Inflammatory macrophage treated with lipopolysaccharide for 4 hours (primary cell): ENCODE measurements around the gene BMPR2.
"Not testable (repeated sequence)": the region's sequence is repeated elsewhere in the genome, so short reads cannot be mapped to it uniquely, and the experiment has no call there.

Experiments
- DNase-seq: peaks from one replicate; pipeline ENCODE4 v3.0.0-alpha.2; 2020

The BMPR2 gene

DNA sequence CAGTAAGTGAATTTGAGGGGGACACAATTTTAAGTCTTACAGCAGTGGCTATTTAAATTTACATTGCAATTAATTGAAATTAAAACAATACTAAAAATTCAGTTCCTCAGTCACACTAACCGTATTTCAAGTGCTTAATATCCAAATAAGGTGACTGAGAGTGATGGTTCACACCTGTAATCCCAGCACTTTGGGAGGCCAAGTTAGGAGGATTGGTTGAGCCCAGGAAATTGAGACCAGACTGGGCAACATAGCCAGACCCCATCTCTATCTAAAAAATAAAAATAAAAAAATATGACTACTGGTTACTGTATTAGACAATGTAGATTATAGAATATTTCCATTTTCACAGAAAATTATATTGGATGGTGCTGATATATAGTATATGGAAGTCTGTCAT, 79.0 kb downstream of the BMPR2 start:
- DNase-seq = no peak

DNA sequence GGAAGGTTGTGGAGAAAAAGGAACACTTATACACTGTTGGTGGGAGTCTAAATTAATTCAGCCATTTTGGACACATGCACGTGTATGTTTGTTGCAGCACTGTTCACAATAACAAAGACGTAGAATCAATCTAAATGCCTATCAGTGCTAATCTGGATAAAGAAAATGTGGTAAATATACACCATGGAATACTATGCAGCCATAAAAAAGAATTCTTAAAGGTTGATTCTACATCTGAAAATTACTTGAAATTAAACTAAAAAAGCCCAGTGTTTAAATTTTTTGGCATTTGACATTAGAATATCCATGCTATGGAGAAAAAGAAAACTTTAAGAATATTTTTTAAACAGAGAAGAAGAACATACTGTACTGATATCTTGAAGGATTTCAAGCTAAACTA, 84.0 kb downstream of the BMPR2 start:
- no peak for DNase-seq

DNA sequence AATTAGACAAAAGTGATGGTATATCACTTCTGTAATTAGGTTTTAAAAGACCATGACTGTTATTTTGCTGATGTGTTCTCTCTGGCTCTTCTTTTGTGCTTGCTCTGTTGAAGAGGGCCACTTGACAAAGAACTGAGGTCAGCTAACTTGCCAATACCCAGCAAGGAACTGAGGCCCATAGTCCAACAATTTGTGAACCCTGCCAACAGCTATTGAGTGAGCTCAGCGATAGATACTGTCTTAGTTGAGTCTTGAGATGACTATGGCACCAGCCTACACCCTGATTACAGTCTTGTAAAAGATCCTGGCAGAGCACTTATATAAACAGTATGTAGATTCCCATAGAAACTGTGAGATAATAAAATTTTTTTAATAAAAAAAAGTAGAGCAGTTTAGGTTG, 103.0 kb downstream of the BMPR2 start:
- DNase-seq = no peak

DNA sequence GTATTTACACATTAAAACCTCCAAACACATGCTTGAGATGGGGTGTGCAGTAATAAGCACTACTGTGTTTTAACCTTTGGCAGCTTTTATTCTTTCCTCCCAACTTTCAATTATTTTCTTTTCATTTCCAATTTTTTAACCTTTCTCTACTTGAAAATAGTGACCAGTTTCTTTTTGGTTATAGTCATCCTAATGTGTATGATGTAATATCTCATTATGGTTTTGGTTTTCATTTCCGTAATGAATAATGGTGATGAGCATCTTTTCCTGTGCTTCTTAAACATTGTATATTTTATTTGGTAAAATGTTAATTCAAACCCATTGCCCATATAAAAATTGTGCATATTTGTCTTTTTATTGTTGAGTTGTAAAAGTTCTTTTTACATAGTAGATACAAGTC, 103.5 kb downstream of the BMPR2 start:
- DNase-seq = peak; percentile 63

DNA sequence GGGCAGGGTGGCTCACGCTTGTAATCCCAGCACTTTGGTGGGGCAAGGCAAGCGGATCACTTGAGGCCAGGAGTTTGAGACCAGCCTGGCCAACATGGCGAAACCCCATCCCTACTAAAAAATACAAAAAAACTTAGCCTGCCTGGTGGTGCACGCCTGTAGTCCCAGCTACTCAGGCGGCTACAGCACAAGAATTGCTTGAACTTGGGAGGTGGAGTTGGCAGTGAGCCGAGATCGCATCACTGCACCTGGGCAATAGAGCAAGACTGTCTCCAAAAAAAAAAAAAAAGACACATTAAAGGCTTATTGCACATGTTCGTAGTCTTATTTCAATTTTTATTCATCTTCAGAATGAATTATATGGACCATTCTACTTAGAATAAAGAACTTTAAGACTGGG, 110.2 kb downstream of the BMPR2 start:
- no peak for DNase-seq

DNA sequence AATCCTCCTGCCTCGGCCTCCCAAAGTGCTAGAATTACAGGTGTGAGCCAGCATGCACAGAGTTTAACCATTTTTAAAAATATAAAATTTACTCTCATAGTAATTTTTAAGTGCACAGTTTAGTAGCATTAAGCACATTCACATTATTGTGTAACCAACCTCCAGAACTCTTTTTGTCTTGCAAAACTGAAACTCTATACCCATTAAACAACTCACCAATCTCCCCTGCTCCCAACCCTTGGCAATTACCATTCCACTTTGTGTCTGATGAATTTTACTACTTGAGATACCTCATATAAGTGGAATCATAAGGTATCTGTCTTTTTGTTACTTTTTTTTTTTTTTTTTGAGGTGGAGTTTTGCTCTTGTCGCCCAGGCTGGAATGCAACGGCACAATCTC, 112.5 kb downstream of the BMPR2 start:
- DNase-seq = no peak

DNA sequence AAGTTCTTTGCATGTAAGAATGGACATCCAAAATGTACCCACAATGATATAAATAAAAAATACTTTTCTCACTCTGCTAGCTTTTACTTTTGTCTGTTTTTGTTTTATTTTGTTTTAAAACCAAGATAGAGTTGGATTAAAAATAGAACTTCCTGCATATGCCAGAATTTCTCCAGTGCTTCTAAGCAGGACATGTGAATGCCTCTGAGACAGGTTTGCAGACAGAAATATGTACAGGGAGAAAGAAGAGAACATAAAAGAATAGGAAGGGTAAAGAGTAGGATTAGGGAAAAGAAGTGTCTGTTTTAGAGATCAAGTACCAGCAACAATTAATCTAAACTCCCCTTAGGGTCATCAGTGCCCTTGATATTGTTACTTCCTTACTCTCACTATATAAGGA, 114.4 kb downstream of the BMPR2 start:
- DNase-seq = no peak

DNA sequence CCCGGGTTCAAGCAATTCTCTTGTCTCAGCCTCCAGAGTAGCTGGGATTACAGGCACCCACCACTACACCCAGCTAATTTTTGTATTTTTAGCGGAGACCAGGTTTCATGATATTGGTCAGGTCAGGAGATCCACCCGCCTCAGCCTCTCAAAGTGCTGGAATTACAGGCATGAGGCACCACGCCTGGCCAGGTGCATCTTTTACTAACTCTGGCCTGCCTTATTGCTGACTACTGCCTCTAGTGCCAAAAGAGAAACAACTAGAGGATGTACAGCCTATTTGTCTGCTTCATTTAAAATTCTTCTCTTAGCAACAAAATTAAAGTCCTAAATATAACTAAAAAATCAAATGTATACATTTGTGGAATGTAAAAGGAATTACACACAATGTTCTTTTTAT, 115.4 kb downstream of the BMPR2 start:
- no peak for DNase-seq

DNA sequence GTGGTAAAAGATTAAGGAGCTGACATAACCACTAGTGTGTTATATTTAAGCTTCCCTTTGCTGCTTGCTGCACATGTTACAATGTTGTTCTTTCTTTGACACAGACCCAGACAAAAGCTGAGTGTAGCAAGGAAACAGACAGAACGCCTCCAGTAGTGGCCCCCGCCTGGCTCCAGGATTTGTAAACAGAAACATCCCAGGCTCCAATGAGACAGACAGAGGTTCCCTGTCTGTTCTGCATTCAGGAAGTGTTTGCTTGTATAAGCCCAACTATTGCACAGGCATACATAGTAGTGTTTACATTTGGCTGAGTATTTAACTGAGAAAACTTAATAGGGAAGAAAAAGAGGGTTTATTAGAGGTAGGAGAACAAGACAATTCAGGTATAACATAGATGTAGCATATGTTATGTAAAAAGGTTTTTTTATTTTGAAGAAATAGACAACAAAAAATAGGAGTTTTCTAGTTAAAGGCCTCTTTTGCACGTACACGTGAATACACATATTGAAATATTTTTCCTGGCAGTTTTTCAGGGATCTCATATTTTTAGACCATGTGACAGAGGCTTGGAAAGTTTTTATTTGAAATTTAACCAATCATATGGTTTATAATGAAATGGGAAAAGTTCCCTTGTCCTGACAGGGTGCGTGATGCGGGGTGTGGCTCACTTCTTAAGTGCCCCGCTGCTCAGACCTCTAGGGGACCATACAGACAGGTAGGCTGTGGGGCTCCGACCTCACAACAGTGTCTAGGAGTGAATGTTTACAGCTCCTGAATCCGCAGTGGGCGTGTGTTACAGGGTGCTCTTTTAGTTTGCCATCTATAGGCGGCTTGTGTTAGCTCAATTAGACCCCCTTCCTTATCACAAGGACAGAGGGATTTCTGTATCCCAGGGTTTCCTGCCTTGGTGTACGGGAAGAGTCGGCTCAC, 118.4 kb downstream of the BMPR2 start:
- DNase-seq = peak; percentile 11

DNA sequence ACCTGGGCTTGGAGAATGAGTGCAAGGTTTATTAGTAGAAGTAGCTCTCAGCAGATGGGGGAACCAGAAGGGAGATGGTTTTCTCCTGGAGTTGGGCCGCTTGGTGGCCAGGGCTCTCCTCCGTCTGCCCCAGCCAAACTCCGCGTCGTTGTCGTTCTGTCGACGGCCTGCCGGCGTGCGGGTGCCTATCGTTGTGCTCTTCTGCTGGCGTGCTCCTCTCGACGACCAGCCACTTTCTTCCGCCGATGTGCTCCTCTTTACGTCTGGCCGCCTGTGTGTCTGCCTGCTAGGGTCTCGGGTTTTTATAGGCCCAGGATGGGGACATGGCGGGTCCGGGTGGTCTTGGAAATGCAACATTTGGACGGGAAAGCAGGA, 119.1 kb downstream of the BMPR2 start:
- DNase-seq = no peak

DNA sequence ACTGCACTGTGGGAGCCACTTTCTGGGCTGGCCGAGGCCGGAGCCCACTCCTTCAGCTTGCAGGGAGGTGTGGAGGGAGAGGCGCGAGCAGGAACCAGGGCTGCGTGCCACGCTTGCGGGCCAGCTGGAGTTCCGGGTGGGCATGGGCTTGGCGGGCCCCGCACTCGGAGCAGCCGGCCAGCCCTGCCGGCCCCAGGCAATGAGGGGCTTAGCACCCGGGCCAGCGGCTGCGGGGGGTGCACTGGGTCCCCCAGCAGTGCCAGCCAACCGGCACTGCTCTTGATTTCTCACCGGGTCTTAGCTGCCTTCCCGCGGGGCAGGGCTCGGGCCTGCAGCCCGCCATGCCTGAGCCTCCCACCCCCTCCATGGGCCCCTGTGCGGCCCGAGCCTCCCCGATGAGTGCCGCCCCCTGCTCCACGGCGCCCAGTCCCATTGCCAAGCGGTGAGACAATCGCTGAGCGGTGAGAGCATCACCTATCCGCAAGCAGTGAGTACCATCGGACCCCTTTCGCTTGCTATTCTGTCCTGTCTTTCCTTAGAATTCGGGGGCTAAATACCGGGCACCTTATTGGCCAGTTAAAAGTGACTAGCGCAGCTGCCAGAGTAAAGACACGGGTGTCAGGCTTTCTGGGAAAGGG, 120.8 kb downstream of the BMPR2 start:
- not testable (repeated sequence) for DNase-seq

DNA sequence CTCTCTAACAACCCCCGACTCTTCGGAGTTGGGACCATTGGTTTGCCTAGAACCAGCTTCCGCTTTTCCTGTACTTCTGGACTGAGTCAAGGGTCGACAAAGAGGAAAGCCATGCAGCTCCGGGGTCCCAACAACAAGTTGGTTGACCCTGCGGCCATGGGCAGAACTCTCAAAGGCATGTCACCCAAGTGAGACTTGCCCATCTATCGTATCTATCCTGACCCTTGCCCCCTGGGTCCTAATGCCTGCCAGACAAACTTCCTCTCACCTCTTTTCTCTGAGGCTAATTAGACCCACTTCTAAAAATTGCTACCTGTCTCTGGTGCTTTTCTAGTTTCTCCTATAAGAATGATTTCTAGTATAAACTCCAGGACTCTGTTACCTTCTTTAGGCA, 121.3 kb downstream of the BMPR2 start:
- DNase-seq = not testable (repeated sequence)

DNA sequence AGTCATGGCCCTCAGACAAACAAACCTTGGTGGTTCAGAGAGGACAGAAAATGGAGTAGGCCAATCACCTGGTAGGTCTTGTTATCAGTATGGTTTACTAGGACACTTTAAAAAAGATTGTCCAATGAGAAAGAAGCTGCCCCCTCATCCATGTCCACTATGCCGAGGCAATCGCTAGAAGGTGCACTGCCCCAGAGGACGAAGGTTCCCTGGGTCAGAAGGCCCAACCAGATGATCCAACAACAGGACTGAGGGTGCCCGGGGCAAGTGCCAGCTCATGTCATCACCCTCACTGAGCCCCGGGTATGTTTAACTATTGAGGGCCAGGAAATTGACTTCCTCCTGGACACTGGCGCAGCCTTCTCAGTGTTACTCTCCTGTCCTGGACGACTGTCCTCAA, 123.7 kb downstream of the BMPR2 start:
- not testable (repeated sequence) for DNase-seq

DNA sequence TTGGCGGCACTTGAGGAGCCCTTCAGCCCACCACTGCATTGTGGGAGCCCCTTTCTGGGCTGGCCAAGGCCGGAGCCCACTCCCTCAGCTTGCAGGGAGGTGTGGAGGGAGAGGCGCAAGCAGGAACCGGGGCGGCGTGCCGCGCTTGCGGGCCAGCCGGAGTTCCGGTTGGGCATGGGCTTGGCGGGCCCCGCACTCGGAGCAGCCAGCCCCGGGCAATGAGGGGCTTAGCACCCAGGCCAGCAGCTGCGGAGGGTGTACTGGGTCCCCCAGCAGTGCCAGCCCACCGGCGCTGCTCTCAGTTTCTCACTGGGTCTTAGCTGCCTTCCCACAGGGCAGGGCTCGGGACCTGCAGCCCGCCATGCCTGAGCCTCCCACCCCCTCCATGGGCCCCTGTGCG, 127.1 kb downstream of the BMPR2 start:
- not testable (repeated sequence) for DNase-seq

DNA sequence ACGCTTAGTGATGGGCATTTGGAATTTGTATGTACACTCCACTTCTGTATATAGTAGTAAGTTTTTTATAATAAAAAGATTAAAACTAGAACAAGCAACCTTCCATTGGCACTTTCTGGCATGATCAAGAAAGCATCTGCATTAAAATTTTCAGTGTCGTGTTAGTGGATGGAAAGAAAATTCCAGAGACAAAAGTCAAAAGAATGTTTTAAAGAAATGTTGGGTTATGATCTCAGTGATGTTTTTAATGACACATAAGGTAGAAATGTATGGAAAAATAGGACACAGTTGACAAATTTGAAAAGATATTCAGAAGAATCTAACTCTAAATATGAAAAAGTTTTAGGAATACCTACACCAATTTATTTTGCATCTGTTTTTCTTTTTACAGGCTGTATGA, 132.6 kb downstream of the BMPR2 start:
- no peak for DNase-seq

DNA sequence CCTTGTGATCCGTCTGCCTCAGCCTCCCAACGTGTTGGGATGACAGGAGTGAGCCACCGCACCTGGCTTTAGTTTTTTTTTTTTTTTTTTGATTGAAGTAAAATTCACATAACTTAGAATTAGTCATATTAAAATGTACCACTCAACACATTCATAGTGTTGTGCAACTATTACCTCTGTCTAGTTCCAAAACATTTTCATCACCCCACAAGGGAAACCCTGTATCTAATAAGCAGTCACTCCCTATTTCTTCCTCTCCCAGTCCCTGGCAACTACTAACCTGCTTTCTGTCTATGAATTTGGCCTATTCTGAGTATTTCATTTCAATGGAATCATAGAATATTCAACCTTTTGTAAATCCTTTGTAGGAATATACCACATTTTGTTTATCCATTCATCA, 134.8 kb downstream of the BMPR2 start:
- no peak for DNase-seq

DNA sequence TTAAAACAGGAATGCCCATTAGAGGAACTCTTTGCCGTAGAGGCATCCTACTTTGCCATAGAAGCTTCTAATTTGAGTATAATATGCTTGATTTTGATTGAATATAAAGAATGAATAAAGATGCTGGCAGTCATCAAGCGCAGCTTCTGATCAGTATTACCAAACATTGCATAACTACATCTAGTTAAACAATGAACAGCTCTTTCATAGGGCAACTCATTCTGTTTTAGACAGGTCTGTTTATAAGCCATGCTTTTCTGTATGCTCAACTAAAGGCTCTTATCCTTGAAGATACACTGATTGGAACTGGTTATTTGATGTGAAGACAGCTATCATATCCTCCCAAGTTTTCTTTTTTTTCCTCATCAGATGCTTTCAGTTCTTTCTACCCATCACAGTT, 136.0 kb downstream of the BMPR2 start:
- no peak for DNase-seq

DNA sequence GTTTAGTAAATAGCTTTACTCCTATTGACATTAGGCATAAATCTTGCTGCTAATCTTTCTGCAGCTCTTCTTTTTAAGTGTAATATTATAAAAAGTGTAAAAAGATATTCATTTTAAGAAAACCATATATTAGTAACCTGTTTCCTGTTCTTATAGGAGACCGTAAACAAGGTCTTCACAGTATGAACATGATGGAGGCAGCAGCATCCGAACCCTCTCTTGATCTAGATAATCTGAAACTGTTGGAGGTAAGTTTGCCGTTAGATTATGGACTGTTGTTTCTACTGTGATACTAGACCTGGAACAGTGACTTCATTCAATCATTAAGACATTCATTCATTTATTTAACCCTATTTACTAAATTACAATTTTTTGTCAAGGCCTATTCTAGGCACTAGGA, 138.6 kb downstream of the BMPR2 start:
- DNase-seq = no peak

DNA sequence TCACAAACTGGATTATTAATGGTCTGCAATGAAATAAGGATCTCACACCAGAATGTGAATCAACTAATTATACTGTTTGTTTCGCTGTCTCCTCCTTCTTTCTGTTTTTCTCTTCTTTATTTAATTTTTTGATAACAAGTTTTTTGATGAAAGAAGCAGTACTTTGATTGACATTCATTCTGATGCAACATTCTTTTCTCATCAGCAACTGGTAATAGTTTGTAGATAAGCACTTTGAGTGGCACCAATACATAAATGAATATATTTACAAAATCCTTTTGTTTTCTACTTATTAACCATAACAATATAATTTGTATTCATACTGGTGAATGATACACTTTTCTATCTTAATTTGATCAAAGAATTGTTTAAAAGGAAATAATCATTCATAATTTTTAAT, 143.3 kb downstream of the BMPR2 start:
- DNase-seq = no peak

DNA sequence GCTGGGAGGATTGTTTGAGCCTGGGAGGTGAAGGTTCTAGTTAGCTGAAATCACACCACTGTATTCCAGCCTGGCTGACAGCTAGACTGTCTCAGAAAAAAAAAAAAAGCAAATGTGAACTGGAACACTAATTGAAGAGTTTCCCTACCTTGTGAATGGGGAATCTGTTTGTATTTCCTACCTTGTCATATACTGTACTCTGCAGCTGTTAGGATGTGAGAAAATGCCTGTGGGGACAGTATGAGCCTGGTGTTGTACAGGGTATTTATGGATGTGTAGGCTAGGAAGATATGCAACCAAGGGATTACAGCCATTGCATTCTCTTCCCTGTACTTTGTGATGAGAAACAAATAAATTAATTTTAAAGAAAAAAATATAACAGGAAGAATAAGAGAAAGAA, 145.3 kb downstream of the BMPR2 start:
- DNase-seq = no peak

DNA sequence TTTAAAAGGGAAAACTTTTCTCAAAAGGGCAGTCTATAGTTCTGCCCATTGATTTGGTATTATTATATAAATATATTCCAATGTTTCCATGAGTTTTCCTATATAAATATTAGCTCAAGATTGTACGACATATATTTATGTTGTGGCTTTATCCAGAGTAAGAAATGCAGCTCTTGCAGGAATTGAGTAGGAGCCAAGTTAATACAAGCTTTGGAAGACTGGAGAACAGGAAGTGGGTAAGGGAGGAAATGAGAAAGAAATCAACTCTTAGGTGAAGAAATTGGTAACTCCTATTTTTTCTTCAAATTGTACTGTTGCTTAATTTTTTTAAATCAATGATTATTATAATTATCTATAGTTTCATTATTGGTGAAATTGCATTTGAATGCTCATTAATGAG, 153.3 kb downstream of the BMPR2 start:
- DNase-seq = peak; percentile 13

DNA sequence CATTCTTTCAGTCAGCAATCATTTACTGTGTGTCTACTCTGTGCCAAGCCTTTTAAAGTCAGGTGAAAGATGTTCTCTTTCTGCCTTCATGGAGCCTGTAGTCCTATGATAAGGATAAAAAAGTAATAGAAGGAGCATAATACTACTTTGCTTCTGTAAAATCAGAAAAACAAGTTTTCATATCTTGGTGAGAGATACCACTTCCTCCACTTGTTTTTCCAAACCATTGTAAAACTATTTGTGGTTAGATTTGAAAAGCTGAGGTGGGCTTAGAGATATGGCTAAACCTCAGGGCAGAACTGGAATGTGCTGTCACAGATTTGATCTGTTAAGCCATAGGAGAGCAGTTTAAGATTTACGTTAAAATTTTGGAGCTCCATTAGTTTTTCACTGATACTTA, 153.9 kb downstream of the BMPR2 start:
- no peak for DNase-seq

DNA sequence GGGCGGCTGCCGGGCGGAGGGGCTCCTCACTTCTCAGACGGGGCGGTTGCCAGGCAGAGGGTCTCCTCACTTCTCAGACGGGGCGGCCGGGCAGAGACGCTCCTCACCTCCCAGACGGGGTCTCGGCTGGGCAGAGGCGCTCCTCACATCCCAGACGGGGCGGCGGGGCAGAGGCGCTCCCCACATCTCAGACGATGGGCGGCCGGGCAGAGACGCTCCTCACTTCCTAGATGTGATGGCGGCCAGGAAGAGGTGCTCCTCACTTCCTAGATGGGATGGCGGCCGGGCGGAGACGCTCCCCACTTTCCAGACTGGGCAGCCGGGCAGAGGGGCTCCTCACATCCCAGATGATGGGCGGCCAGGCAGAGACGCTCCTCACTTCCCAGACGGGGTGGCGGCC, 159.2 kb downstream of the BMPR2 start:
- DNase-seq = not testable (repeated sequence)

DNA sequence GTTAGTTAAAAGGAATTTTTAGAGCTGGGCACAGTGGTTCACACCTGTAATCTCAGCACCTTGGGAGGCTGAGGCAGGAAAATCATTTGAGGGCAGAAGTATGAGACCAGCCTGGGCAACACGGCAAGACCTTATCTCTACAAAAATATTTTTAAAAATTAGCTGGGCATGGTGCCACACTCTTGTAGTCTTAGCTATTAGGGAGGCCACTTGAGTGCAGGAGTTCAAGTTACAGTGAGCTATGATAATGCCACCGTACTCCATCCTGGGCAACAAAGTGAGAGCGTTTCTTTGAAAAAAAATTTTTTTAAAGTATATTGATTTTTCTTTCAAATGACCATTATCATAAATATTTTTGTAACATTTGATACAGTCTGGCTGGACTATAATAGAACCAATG, 165.0 kb downstream of the BMPR2 start:
- no peak for DNase-seq

DNA sequence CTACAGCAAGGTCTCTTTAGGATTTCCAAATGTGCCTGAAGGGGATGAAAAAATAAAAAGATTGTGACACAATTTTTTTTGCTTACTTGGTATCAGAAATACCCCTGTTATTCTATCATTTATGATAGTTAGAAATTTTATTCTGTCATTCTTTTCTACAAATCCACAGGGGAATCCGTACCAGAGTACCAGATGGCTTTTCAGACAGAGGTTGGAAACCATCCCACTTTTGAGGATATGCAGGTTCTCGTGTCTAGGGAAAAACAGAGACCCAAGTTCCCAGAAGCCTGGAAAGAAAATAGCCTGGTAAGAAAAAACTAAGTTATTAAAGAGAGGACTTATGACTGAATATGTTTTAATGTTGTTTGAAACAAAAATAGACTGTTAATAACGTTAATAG, 166.0 kb downstream of the BMPR2 start:
- DNase-seq = no peak
